GM12891 (cell line): Measurements from ENCODE around the gene ROBO2.
"Not testable (repeated sequence)": the region's sequence is repeated elsewhere in the genome, so short reads cannot be mapped to it uniquely, and the experiment has no call there.

Source experiments
- DNase-seq: peaks from one replicate; pipeline ENCODE4 v3.0.0; 2011; ENCODE audit warnings: low spot score; ENCODE audit not compliant: insufficient read length
- FAIRE-seq: peaks from 2 replicates; lab custom pipeline; 2011; peaks lifted over from hg19 to GRCh38; lab: Jason Lieb, UNC
- PAX5 ChIP-seq: IDR thresholded peaks from 2 replicates; pipeline ENCODE4 v1.6.1; 2011; ENCODE audit warnings: low read length, moderate library complexity, mild to moderate bottlenecking; ENCODE audit not compliant: insufficient read depth, severe bottlenecking
- POLR2A ChIP-seq: IDR thresholded peaks from 2 replicates; pipeline ENCODE4 v1.6.1; 2011; ENCODE audit warnings: low read depth, low read length, control low read depth
- POLR2AphosphoS5 ChIP-seq: IDR thresholded peaks from 2 replicates; pipeline ENCODE4 v1.6.1; 2011; ENCODE audit warnings: low read depth, low read length, control low read depth
- POU2F2 ChIP-seq: IDR thresholded peaks from 2 replicates; pipeline ENCODE4 v1.6.1; 2011; ENCODE audit warnings: low read depth, mild to moderate bottlenecking, control low read depth, low read length, moderate library complexity
- SPI1 ChIP-seq: IDR thresholded peaks from 2 replicates; pipeline ENCODE4 v1.6.1; 2011; ENCODE audit warnings: low read depth, low read length, control low read depth
- TAF1 ChIP-seq: IDR thresholded peaks from 2 replicates; pipeline ENCODE4 v1.6.1; 2011; ENCODE audit warnings: low read depth, low read length, control low read depth

The ROBO2 gene

GRCh38 chr3:77394046-77394445 lies 354.1 kb downstream of the ROBO2 start:
- TF ChIP-seq SPI1: no peak
- TF ChIP-seq POLR2A: no peak
- TF ChIP-seq TAF1: no peak
- no peak for TF ChIP-seq PAX5
- no peak for TF ChIP-seq POU2F2
- no peak for TF ChIP-seq POLR2AphosphoS5
- no peak for DNase-seq
- no peak for FAIRE-seq

GRCh38 chr3:77404871-77405270 lies 365.0 kb downstream of the ROBO2 start:
- FAIRE-seq: no peak
- TF ChIP-seq TAF1: no peak
- DNase-seq: no peak

- FAIRE-seq (no peak), DNase-seq (no peak)
- TF ChIP-seq POLR2AphosphoS5 (no peak), POU2F2 (no peak), TAF1 (no peak), SPI1 (no peak)
These were observed 367.5 kb downstream of the ROBO2 start for GRCh38 chr3:77407441-77407840.

GRCh38 chr3:77410334-77410733 lies 370.4 kb downstream of the ROBO2 start:
- FAIRE-seq, DNase-seq: not testable (repeated sequence)

- FAIRE-seq (no peak), DNase-seq (no peak)
- TF ChIP-seq POLR2A: no peak
- TF ChIP-seq TAF1: no peak
- no peak for TF ChIP-seq POLR2AphosphoS5
- TF ChIP-seq PAX5: no peak
- TF ChIP-seq SPI1: no peak
- no peak for TF ChIP-seq POU2F2
These were observed 371.4 kb downstream of the ROBO2 start for GRCh38 chr3:77411334-77411733.

- DNase-seq: no peak
- TF ChIP-seq POU2F2: no peak
- no peak for TF ChIP-seq POLR2A
- TF ChIP-seq POLR2AphosphoS5: no peak
- TF ChIP-seq TAF1: no peak
- TF ChIP-seq SPI1: no peak
- TF ChIP-seq PAX5: no peak
- no peak for FAIRE-seq
These were observed 372.1 kb downstream of the ROBO2 start for GRCh38 chr3:77412021-77412438.

GRCh38 chr3:77412584-77412983 lies 372.7 kb downstream of the ROBO2 start:
- no peak for FAIRE-seq
- TF ChIP-seq SPI1 (no peak), TAF1 (no peak)
- DNase-seq: no peak

- TF ChIP-seq PAX5 (no peak), POLR2AphosphoS5 (no peak), TAF1 (no peak), POLR2A (no peak), SPI1 (no peak), POU2F2 (no peak)
- FAIRE-seq (no peak), DNase-seq (no peak)
These were observed 375.0 kb downstream of the ROBO2 start for GRCh38 chr3:77414881-77415280.

- TF ChIP-seq TAF1 (no peak), PAX5 (no peak), POLR2A (no peak), POU2F2 (no peak), POLR2AphosphoS5 (no peak), SPI1 (no peak)
- no peak for FAIRE-seq
- DNase-seq: no peak
These were observed 380.4 kb downstream of the ROBO2 start for GRCh38 chr3:77420336-77420735.

- DNase-seq (no peak), FAIRE-seq (no peak)
- no peak for TF ChIP-seq TAF1
- TF ChIP-seq SPI1: no peak
- no peak for TF ChIP-seq PAX5
- TF ChIP-seq POU2F2: no peak
- TF ChIP-seq POLR2A: no peak
- no peak for TF ChIP-seq POLR2AphosphoS5
These were observed 382.0 kb downstream of the ROBO2 start for GRCh38 chr3:77421916-77422315.

- FAIRE-seq (no peak), DNase-seq (no peak)
- TF ChIP-seq SPI1 (no peak), POLR2AphosphoS5 (no peak), TAF1 (no peak), POU2F2 (no peak), PAX5 (no peak), POLR2A (no peak)
These were observed 386.6 kb downstream of the ROBO2 start for GRCh38 chr3:77426531-77426930.
